Measurements from ENCODE around the gene ZDHHC1.

Gene ZDHHC1

GRCh38 chr16:67460961-67461360 is 44.7 kb upstream of the ZDHHC1 start:
- TF ChIP-seq CTCF (conservative IDR thresholded peaks at IDR 0.05; ENCODE audit: low read depth, low read length) = no peak
- no peak overlapping the region for H3K4me3 ChIP-seq (ENCODE audit: low read depth, low read length)
- DNase-seq (ENCODE audit: low read depth) = no peak

GRCh38 chr16:67460168-67460567 is 43.9 kb upstream of the ZDHHC1 start:
- no peak for DNase-seq (ENCODE audit: low read depth)
- no peak for TF ChIP-seq CTCF (conservative IDR thresholded peaks at IDR 0.05; ENCODE audit: low read depth, low read length)
- no peak overlapping the region for H3K4me3 ChIP-seq (ENCODE audit: low read depth, low read length)

- TF ChIP-seq CTCF (conservative IDR thresholded peaks at IDR 0.05; ENCODE audit: low read depth, low read length) = no peak
- no peak overlapping the region for H3K4me3 ChIP-seq (ENCODE audit: low read depth, low read length)
- DNase-seq (ENCODE audit: low read depth) = no peak
Observed at GRCh38 chr16:67459861-67460150, 43.5 kb upstream of the ZDHHC1 start.

GRCh38 chr16:67459066-67459860 is 43.0 kb upstream of the ZDHHC1 start:
- no peak for DNase-seq (ENCODE audit: low read depth)
- H3K4me3 ChIP-seq (ENCODE audit: low read depth, low read length) = no peak overlapping the region
- TF ChIP-seq CTCF (conservative IDR thresholded peaks at IDR 0.05; ENCODE audit: low read depth, low read length) = no peak

- DNase-seq (ENCODE audit: low read depth) = no peak
- H3K4me3 ChIP-seq (ENCODE audit: low read depth, low read length) = no peak overlapping the region
- TF ChIP-seq CTCF (conservative IDR thresholded peaks at IDR 0.05; ENCODE audit: low read depth, low read length) = no peak
Observed at GRCh38 chr16:67458121-67458641, 41.9 kb upstream of the ZDHHC1 start.

GRCh38 chr16:67457611-67458010 is 41.3 kb upstream of the ZDHHC1 start:
- H3K4me3 ChIP-seq (ENCODE audit: low read depth, low read length) = no peak overlapping the region
- no peak for DNase-seq (ENCODE audit: low read depth)
- TF ChIP-seq CTCF (conservative IDR thresholded peaks at IDR 0.05; ENCODE audit: low read depth, low read length) = no peak
